Ovary (tissue), 9 donors: ENCODE measurements around the gene TMUB2. TPM values are rescaled to one million over a fixed set of nuclear protein-coding genes. Genes with fewer than 3 reads are reported as not detected.

Experiments used
- DNase-seq, 5 donors: peaks; one replicate each; pipeline ENCODE4 v3.0.0-alpha.2; 2019 to 2020
- H3K27ac ChIP-seq, 2 donors: fragments of 200-600 bp; one replicate each; pipeline versions ENCODE4 v1.5.1 to v1.8.0; 2019 to 2022
- H3K27me3 ChIP-seq: fragments of 200-600 bp; one replicate; pipeline ENCODE4 v1.8.0; 2022
- H3K36me3 ChIP-seq: fragments of 200-600 bp; sonication (generic); one replicate; pipeline ENCODE4 v1.5.1; 2019
- H3K4me1 ChIP-seq: one replicate; pipeline ENCODE4 v1.8.1; 2013; ENCODE audit warnings: mild to moderate bottlenecking, moderate library complexity; ENCODE audit not compliant: insufficient read depth
- H3K4me3 ChIP-seq: fragments of 200-600 bp; sonication (generic); one replicate; pipeline ENCODE4 v1.5.1; 2017
- H3K9me3 ChIP-seq, 2 donors: fragments of 200-600 bp in 1 of 2; sonication (generic) in 1 of 2; one replicate each; pipeline versions ENCODE4 v1.5.1 to v1.8.1; 2013 to 2019; ENCODE audit warnings: mild to moderate bottlenecking in 1 of 2, moderate library complexity in 1 of 2
- CTCF ChIP-seq, 3 donors: fragments of 450-650 bp in 2 of 3; fragments of 200-600 bp in 1 of 3; IDR thresholded peaks; one replicate each; pipeline versions ENCODE4 v1.5.1 to v1.8.0; 2016 to 2022; ENCODE audit warnings: antibody characterized with exemption in 3 of 3, mild to moderate bottlenecking in 1 of 3
- EP300 ChIP-seq: sonication (generic); formaldehyde crosslinking; IDR thresholded peaks from one replicate; pipeline ENCODE4 v1.6.1; 2017; ENCODE audit warnings: antibody characterized with exemption
- POLR2A ChIP-seq: fragments of 450-650 bp; IDR thresholded peaks from one replicate; pipeline ENCODE4 v1.6.1; 2017; ENCODE audit warnings: antibody characterized with exemption, mild to moderate bottlenecking, moderate library complexity
- WGBS, 3 donors: extraction: QIAGEN DNeasy Blood & Tissue Kit in 1 of 3; methylation state at CpG; one replicate each; pipeline versions ENCODE4 v1.1.5 to v1.1.7; 2013 to 2017; 5-methylcytosine and 5-hydroxymethylcytosine counted together
- intact Hi-C, 4 donors: fragments of 100-400 bp; cut with DNase I; formaldehyde crosslinking; loops; one replicate each; pipeline versions ENCODE4 v1.11.0 to v1.15.1; 2022 to 2023
- polyA plus RNA-seq, 2 donors: library from polyadenylated mRNA; stranded (reverse); fragments of 200-250 nt in 1 of 2; fragments of 350-450 nt in 1 of 2; fragmentation: Illumina TruSeq in 1 of 2; extraction: RNeasy Lipid Tissue Mini Kit (QIAGEN cat#74804) in 1 of 2; gene quantifications; one replicate each; pipeline ENCODE4 v1.2.3, GENCODE V29; 2013 to 2014
- total RNA-seq, 7 donors: library from RNA; depleted of rRNA in 2 of 7; stranded (reverse); fragments of >200 nt in 2 of 7; fragmentation: NEBNext Ultra II Directional in 3 of 7; extraction: Animal tissue kit (Norgen Biotek cat#: 25700) in 3 of 7; gene quantifications; one replicate each; pipeline versions ENCODE4 v1.1.0 to v1.2.4, GENCODE V29; 2016 to 2023
- donor health status: DM: no; HTN: no; CAD: no; lungs with moderate emphysema.
- donor health status: DM: no; HTN: no; CAD: no.
- donor health status: Bipolar disorder and iron deficiency.
- donor health status: DM: yes; HTN: yes; CAD: no.
- donor health status: DM: no; HTN: no; CAD: no.
- donor health status: DM: yes; HTN: yes; CAD: no.

TMUB2 gene
- total and polyA plus RNA-seq, 9 donors = 18.7 to 37.0 (median 28.6) TPM

GRCh38 chr17:44183024-44183423, 3.7 kb upstream of the TMUB2 start:
- intact Hi-C loops = no loop called here
- no peak for DNase-seq
- no peaks in the 10 kb centered on the region for H3K27me3 ChIP-seq
- no peaks in the 10 kb centered on the region for H3K4me1 ChIP-seq
- 76 to 85% (median 77%) methylated on average over 2 of the region's 2 CpGs for WGBS, 3 donors
- no peak for TF ChIP-seq CTCF (IDR thresholded peaks at IDR 0.05)
- no peak for TF ChIP-seq POLR2A
- no peak for TF ChIP-seq EP300
- no peak overlapping the region for H3K4me3 ChIP-seq
- H3K36me3 ChIP-seq = no peaks in the 10 kb centered on the region
- no peak overlapping the region for H3K27ac ChIP-seq
- H3K9me3 ChIP-seq = no peaks in the 10 kb centered on the region

GRCh38 chr17:44184212-44184810, 2.5 kb upstream of the TMUB2 start:
- WGBS, 3 donors = 79 to 84% (median 82%) methylated on average over 8 of the region's 8 CpGs
- Histone ChIP-seq H3K27ac (no peak overlapping the region), H3K27me3 (no peaks in the 10 kb centered on the region), H3K36me3 (no peaks in the 10 kb centered on the region), H3K4me3 (no peak overlapping the region), H3K9me3 (no peaks in the 10 kb centered on the region), H3K4me1 (peaks cover 1% of the 10 kb centered on the region)
- DNase-seq = no peak
- intact Hi-C loops = no loop called here
- TF ChIP-seq CTCF (IDR thresholded peaks at IDR 0.05) (no peak), EP300 (no peak), POLR2A (no peak)

DNA sequence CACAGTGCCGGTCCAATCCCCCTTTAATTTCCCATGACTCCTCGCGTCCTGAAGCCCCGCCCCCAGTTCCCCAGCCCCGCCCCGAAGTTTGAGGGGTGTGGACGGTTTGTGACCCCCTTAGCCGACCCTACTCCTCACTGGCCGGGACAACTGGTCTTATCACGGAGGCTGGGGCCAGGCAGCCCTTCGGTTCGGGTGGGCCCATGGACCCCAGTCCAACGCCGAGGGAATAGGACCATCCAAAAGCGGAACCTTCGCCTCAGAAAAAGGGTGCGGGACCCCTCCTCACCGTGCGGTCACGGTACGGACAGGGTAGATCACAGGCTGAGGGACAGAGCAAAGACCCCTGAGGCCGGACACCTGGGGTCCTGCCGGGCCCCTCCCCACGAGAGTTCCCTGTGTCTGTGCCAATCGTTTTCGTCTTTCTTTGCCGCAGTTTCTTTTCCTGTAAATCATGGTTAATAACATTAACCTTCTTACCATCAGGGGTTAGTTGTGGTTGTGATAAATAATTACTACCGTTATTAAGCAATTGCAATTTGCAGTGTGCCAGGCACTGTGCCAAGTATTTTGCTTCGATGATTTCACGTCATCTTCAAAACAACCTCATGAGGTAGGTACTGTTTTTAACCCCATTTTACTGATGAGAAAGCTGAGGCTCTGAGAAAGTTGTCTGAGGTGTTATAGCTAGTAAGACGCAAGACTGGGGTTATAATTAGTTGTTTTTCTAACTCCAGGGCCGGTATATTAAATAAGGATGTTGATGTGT, 543 bp downstream of the TMUB2 start:
- H3K36me3 ChIP-seq = no peaks in the 10 kb centered on the region
- intact Hi-C loops = no loop called here
- H3K27ac ChIP-seq = peak overlapping the region; percentile 84 to 98
- no peaks in the 10 kb centered on the region for H3K9me3 ChIP-seq
- peak overlapping the region; percentile 83 for H3K4me3 ChIP-seq
- H3K27me3 ChIP-seq = no peaks in the 10 kb centered on the region
- 2% methylated on average over 32 of the region's 32 CpGs for WGBS, 3 donors
- H3K4me1 ChIP-seq = peaks cover 1% of the 10 kb centered on the region
- DNase-seq = peak in 1 of 5 donors; percentile 67
- TF ChIP-seq CTCF (IDR thresholded peaks at IDR 0.05) = no peak
- TF ChIP-seq POLR2A = peak; percentile 13
- no peak for TF ChIP-seq EP300

GRCh38 chr17:44188576-44189403, 2.0 kb downstream of the TMUB2 start:
- peaks cover 1% of the 10 kb centered on the region for H3K4me1 ChIP-seq
- H3K27ac ChIP-seq = no peak overlapping the region
- H3K4me3 ChIP-seq = no peak overlapping the region
- intact Hi-C loops = no loop called here
- H3K36me3 ChIP-seq = no peaks in the 10 kb centered on the region
- 76 to 84% (median 83%) methylated on average over 12 of the region's 12 CpGs for WGBS, 3 donors
- no peak for DNase-seq
- no peak for TF ChIP-seq EP300
- no peaks in the 10 kb centered on the region for H3K27me3 ChIP-seq
- no peaks in the 10 kb centered on the region for H3K9me3 ChIP-seq
